Spleen (tissue), 11 donors: ENCODE results near the gene TSPAN3. TPM values are rescaled to one million over a fixed set of nuclear protein-coding genes. Genes with fewer than 3 reads are reported as not detected.

Experiments used
- DNase-seq: peaks from one replicate; pipeline ENCODE4 v3.0.0-alpha.2; 2020
- H3K27ac ChIP-seq, 8 donors: fragments of 200-600 bp; sonication (generic) in 7 of 8; 1 replicate in 4 of 8; 2 replicates in 4 of 8; pipeline versions ENCODE4 v1.5.0 to v1.8.0; 2016 to 2021; ENCODE audit warnings: inconsistent platforms in 4 of 8, mild to moderate bottlenecking in 4 of 8, moderate library complexity in 1 of 8
- H3K27me3 ChIP-seq, 7 donors: fragments of 200-600 bp; sonication (generic) in 6 of 7; replicated peaks in 1 of 7; 1 replicate in 4 of 7; 2 replicates in 3 of 7; pipeline versions ENCODE4 v1.5.0 to v1.8.0; 2016 to 2021; ENCODE audit warnings: inconsistent platforms in 3 of 7, mild to moderate bottlenecking in 1 of 7
- H3K36me3 ChIP-seq, 6 donors: fragments of 200-600 bp; sonication (generic) in 5 of 6; 1 replicate in 4 of 6; 2 replicates in 2 of 6; pipeline versions ENCODE4 v1.5.0 to v1.8.0; 2016 to 2021; ENCODE audit warnings: inconsistent platforms in 2 of 6
- H3K4me1 ChIP-seq, 6 donors: fragments of 200-600 bp; sonication (generic) in 5 of 6; 1 replicate in 3 of 6; 2 replicates in 3 of 6; pipeline versions ENCODE4 v1.5.0 to v1.8.0; 2016 to 2021; ENCODE audit warnings: inconsistent platforms in 3 of 6
- H3K4me3 ChIP-seq, 8 donors: fragments of 200-600 bp; sonication (generic) in 7 of 8; 1 replicate in 4 of 8; 2 replicates in 4 of 8; pipeline versions ENCODE4 v1.5.0 to v1.8.0; 2016 to 2021; ENCODE audit warnings: inconsistent platforms in 4 of 8, mild to moderate bottlenecking in 4 of 8, moderate library complexity in 2 of 8
- H3K9me3 ChIP-seq, 8 donors: fragments of 200-600 bp; sonication (generic) in 7 of 8; 1 replicate in 4 of 8; 2 replicates in 4 of 8; pipeline versions ENCODE4 v1.5.0 to v1.8.0; 2016 to 2021; ENCODE audit warnings: inconsistent platforms in 4 of 8
- POLR2A ChIP-seq, 3 donors: fragments of 450-650 bp; IDR thresholded peaks; one replicate each; pipeline ENCODE4 v1.5.1; 2017; ENCODE audit warnings: antibody characterized with exemption in 3 of 3, mild to moderate bottlenecking in 1 of 3
- POLR2AphosphoS5 ChIP-seq, 3 donors: sonication (generic); formaldehyde crosslinking; IDR thresholded peaks; one replicate each; pipeline ENCODE4 v1.5.1; 2017; ENCODE audit warnings: antibody characterized with exemption in 3 of 3
- WGBS, 5 donors: extraction: QIAGEN DNeasy Blood & Tissue Kit in 3 of 5; methylation state at CpG; one replicate each; pipeline versions ENCODE4 v1.1.5 to v1.1.7; 2013 to 2018; 5-methylcytosine and 5-hydroxymethylcytosine counted together
- intact Hi-C: fragments of 100-400 bp; cut with DNase I; formaldehyde crosslinking; loops from one replicate; pipeline ENCODE4 v1.15.0; 2023; ENCODE audit warnings: low total_unique reads
- polyA plus RNA-seq, 3 donors: library from polyadenylated mRNA; stranded (reverse); fragments of 200-250 nt; gene quantifications; one replicate each; pipeline ENCODE4 v1.2.1, GENCODE V29; 2013
- total RNA-seq, 7 donors: library from RNA; depleted of rRNA in 3 of 7; stranded (reverse); fragments of >200 nt in 3 of 7; fragmentation: NEBNext Ultra II Directional in 4 of 7; extraction: Animal tissue kit (Norgen Biotek cat#: 25700) in 4 of 7; gene quantifications; one replicate each; pipeline versions ENCODE4 v1.1.0 to v1.2.1, GENCODE V29; 2016 to 2021
- TF ChIP-seq, protein P1 (sequence below), 11 experiments: fragments of 200-600 bp in 7 of 11; fragments of 450-650 bp in 4 of 11; sonication (generic) in 4 of 11; IDR thresholded peaks in 8 of 11; conservative IDR thresholded peaks in 3 of 11; 1 replicate in 7 of 11; 2 replicates in 4 of 11; pipeline versions ENCODE4 v1.4.0 to v1.8.0; 2016 to 2021; ENCODE audit warnings: antibody characterized with exemption in 11 of 11, inconsistent platforms in 4 of 11, mild to moderate bottlenecking in 1 of 11
- donor health status: healthy with polysubstance abuse.
- donor health status: DM: no; HTN: no; CAD: no; lungs with moderate emphysema.
- donor health status: DM: no; HTN: no; CAD: no.
- donor health status: Bipolar disorder and iron deficiency.
- donor health status: healthy.
- donor health status: DM: no; HTN: no; CAD: no.
- donor health status: DM: yes; HTN: yes; CAD: no.

Gene TSPAN3
- total and polyA plus RNA-seq, 10 donors: 98.5 to 276 (median 141) TPM

DNA sequence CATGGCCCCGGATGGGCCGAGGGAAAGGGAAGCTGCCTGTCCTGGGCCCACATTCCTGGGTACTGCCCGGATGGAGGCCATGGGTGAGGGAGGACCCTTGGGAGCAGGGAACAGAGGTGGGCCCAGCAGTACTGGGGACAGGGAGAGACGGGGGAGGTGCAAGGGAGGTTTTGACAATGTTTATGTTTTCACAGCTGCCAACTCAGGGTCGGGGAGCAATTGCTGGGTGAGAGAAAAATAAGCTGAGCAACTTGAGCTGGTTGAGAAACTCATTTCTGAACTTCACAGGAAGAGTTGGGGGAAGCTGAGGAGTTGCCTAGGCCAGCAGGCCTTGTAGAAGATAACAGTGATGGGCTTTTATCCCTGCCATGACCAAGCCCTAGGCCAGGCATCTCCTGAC is 11.1 kb upstream of the TSPAN3 start:
- intact Hi-C loops: no loop called here
- no peak overlapping the region for H3K4me3 ChIP-seq
- H3K27me3 ChIP-seq: no peaks in the 10 kb centered on the region
- no peaks in the 10 kb centered on the region for H3K9me3 ChIP-seq
- TF ChIP-seq POLR2A (IDR thresholded peaks at IDR 0.05) (no peak), POLR2AphosphoS5 (IDR thresholded peaks at IDR 0.05) (no peak)
- TF ChIP-seq, protein P1, sequence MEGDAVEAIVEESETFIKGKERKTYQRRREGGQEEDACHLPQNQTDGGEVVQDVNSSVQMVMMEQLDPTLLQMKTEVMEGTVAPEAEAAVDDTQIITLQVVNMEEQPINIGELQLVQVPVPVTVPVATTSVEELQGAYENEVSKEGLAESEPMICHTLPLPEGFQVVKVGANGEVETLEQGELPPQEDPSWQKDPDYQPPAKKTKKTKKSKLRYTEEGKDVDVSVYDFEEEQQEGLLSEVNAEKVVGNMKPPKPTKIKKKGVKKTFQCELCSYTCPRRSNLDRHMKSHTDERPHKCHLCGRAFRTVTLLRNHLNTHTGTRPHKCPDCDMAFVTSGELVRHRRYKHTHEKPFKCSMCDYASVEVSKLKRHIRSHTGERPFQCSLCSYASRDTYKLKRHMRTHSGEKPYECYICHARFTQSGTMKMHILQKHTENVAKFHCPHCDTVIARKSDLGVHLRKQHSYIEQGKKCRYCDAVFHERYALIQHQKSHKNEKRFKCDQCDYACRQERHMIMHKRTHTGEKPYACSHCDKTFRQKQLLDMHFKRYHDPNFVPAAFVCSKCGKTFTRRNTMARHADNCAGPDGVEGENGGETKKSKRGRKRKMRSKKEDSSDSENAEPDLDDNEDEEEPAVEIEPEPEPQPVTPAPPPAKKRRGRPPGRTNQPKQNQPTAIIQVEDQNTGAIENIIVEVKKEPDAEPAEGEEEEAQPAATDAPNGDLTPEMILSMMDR (IDR thresholded peaks at IDR 0.05 in 8 of 11, conservative IDR thresholded peaks at IDR 0.05 in 3 of 11): no peak
- WGBS, 5 donors: 64 to 78% (median 73%) methylated on average over 3 to 5 of the region's 5 CpGs
- H3K27ac ChIP-seq: no peak overlapping the region
- H3K36me3 ChIP-seq: no peaks in the 10 kb centered on the region
- DNase-seq: no peak
- H3K4me1 ChIP-seq: peaks cover 6 to 45% (median 24%) of the 10 kb centered on the region in 6 donors

DNA sequence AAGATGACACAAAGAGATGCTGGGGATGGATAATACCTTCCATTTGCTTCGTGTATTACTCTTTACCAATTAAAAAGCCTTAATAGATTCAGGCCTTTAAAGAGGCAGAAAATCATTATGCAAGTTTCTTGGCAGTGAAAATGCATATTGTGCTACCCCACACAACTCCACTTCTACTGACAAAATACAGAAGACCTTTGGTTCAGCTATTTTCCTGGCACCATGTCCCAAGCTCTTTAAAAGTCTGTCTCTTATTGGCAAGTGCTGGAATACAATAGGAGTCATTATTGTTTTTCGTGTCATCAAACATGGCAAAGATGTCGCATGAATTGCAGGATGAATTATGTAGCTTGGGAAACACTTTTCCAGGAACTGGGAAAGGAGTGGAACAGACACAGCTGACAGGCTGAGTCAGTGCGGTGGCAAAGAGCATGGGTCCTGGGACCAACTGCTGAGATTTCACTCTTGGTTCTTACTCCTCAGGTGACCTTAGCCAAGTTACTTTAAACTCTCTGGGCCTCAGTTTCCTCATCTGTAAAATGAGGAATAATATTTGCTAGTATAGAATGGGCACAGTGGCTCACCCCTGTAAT is 5.5 kb upstream of the TSPAN3 start:
- Histone ChIP-seq H3K27ac (no peak overlapping the region), H3K4me3 (no peak overlapping the region), H3K36me3 (no peaks in the 10 kb centered on the region), H3K9me3 (no peaks in the 10 kb centered on the region), H3K27me3 (no peaks in the 10 kb centered on the region), H3K4me1 (peaks cover 0 to 3% (median 2%) of the 10 kb centered on the region in 6 donors)
- WGBS, 5 donors: 64 to 85% (median 84%) methylated on average over 4 of the region's 4 CpGs
- intact Hi-C loops: no loop called here
- DNase-seq: no peak
- TF ChIP-seq, protein P1 (IDR thresholded peaks at IDR 0.05 in 8 of 11, conservative IDR thresholded peaks at IDR 0.05 in 3 of 11): no peak
- no peak for TF ChIP-seq POLR2AphosphoS5 (IDR thresholded peaks at IDR 0.05)
- no peak for TF ChIP-seq POLR2A (IDR thresholded peaks at IDR 0.05)

DNA sequence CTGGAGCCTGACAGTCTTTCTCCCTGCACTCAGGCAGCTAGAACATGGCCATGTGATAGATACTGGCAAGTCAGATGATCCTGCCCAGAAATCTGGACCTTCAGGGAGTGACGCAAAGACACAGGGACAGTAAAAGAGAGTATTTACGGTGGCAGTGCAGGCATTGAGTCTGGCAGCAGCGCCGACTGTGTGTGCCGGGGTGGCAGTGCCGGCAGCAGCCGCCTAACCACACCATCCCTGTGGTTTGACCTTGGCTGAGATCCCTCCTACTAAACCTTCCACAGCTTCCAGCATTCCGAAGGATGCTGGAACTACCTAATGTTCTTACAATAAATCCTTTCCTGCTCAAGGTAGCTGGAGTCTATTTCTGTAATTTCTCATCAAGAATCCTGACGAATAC is 4.6 kb upstream of the TSPAN3 start:
- Histone ChIP-seq H3K9me3 (no peaks in the 10 kb centered on the region), H3K36me3 (no peaks in the 10 kb centered on the region), H3K27ac (no peak overlapping the region), H3K4me1 (peaks cover 0 to 8% (median 6%) of the 10 kb centered on the region in 6 donors), H3K27me3 (no peaks in the 10 kb centered on the region), H3K4me3 (no peak overlapping the region)
- WGBS, 5 donors: 81 to 93% (median 87%) methylated on average over 9 of the region's 9 CpGs
- no peak for DNase-seq
- intact Hi-C loops: no loop called here
- TF ChIP-seq POLR2AphosphoS5 (IDR thresholded peaks at IDR 0.05): no peak
- no peak for TF ChIP-seq POLR2A (IDR thresholded peaks at IDR 0.05)
- TF ChIP-seq, protein P1 (IDR thresholded peaks at IDR 0.05 in 8 of 11, conservative IDR thresholded peaks at IDR 0.05 in 3 of 11): no peak

DNA sequence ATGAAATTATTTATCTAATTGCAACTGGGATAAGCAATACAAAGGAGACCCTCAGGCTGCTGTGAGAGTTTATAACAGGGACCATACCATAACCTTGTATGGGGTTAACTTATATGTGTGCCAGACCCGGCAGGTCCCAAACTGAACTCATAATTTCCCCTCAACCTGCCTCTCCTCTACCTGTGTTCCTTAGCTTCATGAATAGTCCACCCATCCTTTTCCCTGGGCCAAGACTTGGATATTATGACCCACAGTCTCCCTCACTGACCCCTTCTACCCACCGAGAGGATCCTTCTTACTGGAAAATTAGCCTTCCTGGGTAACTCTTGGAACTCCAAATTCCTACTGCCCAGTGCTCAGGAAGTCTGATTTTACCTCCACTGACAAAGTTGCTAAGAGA is 3.4 kb upstream of the TSPAN3 start:
- no peaks in the 10 kb centered on the region for H3K27me3 ChIP-seq
- H3K4me3 ChIP-seq: no peak overlapping the region
- H3K27ac ChIP-seq: no peak overlapping the region
- H3K9me3 ChIP-seq: no peaks in the 10 kb centered on the region
- peaks cover 3 to 18% (median 15%) of the 10 kb centered on the region in 6 donors for H3K4me1 ChIP-seq
- no peak for DNase-seq
- WGBS, 5 donors: 70 to 90% (median 86%) methylated on average over 2 of the region's 2 CpGs
- TF ChIP-seq POLR2A (IDR thresholded peaks at IDR 0.05) (no peak), POLR2AphosphoS5 (IDR thresholded peaks at IDR 0.05) (no peak)
- TF ChIP-seq, protein P1 (IDR thresholded peaks at IDR 0.05 in 8 of 11, conservative IDR thresholded peaks at IDR 0.05 in 3 of 11): no peak
- no peaks in the 10 kb centered on the region for H3K36me3 ChIP-seq
- intact Hi-C loops: no loop called here
